ENCODE results near the gene POLD2.

The POLD2 gene

GRCh38 chr7:44152971-44153947, 29.9 kb upstream of the POLD2 start:
- DNase-seq = no peak

GRCh38 chr7:44151956-44152355, 28.6 kb upstream of the POLD2 start:
- no peak for DNase-seq

- DNase-seq = no peak
Measured at GRCh38 chr7:44150966-44151941, 27.9 kb upstream of the POLD2 start.

GRCh38 chr7:44150466-44150832, 27.1 kb upstream of the POLD2 start:
- no peak for DNase-seq

GRCh38 chr7:44149571-44150465, 26.5 kb upstream of the POLD2 start:
- no peak for DNase-seq

- no peak for DNase-seq
Measured at GRCh38 chr7:44148961-44149536, 25.7 kb upstream of the POLD2 start.

GRCh38 chr7:44148166-44148565, 24.8 kb upstream of the POLD2 start:
- no peak for DNase-seq

GRCh38 chr7:44147026-44147991, 24.0 kb upstream of the POLD2 start:
- DNase-seq = no peak

- DNase-seq = peak; percentile 40
Measured at GRCh38 chr7:44145969-44146911, 22.9 kb upstream of the POLD2 start.

GRCh38 chr7:44145479-44145968, 22.2 kb upstream of the POLD2 start:
- no peak for DNase-seq

GRCh38 chr7:44144968-44145478, 21.7 kb upstream of the POLD2 start:
- no peak for DNase-seq

GRCh38 chr7:44144426-44144967, 21.1 kb upstream of the POLD2 start:
- DNase-seq = no peak

GRCh38 chr7:44143646-44144250, 20.4 kb upstream of the POLD2 start:
- no peak for DNase-seq

- DNase-seq = no peak
Measured at GRCh38 chr7:44142028-44142427, 18.7 kb upstream of the POLD2 start.

- DNase-seq = no peak
Measured at GRCh38 chr7:44141221-44141850, 18.0 kb upstream of the POLD2 start, which contains the start of gene MYL7. TSS of gene MYL7 (minus strand) at chr7:44141332. CDS start at chr7:44141305, 27 bp downstream.

- no peak for DNase-seq
Measured at GRCh38 chr7:44140341-44140740, 17.0 kb upstream of the POLD2 start.

GRCh38 chr7:44139311-44140010, 16.1 kb upstream of the POLD2 start:
- DNase-seq = no peak
